ENCODE measurements around the gene XK.

- TF ChIP-seq CTCF (IDR thresholded peaks at IDR 0.05) (no peak), EP300 (IDR thresholded peaks at IDR 0.05; ENCODE audit: low read depth) (no peak)
These were observed 74.4 kb downstream of the XK start for GRCh38 chrX:37759878-37760418.
